ENCODE results near the gene ARMC5.
"Not testable (repeated sequence)": the region's sequence is repeated elsewhere in the genome, so short reads cannot be mapped to it uniquely, and the experiment has no call there.

ARMC5 gene, protein sequence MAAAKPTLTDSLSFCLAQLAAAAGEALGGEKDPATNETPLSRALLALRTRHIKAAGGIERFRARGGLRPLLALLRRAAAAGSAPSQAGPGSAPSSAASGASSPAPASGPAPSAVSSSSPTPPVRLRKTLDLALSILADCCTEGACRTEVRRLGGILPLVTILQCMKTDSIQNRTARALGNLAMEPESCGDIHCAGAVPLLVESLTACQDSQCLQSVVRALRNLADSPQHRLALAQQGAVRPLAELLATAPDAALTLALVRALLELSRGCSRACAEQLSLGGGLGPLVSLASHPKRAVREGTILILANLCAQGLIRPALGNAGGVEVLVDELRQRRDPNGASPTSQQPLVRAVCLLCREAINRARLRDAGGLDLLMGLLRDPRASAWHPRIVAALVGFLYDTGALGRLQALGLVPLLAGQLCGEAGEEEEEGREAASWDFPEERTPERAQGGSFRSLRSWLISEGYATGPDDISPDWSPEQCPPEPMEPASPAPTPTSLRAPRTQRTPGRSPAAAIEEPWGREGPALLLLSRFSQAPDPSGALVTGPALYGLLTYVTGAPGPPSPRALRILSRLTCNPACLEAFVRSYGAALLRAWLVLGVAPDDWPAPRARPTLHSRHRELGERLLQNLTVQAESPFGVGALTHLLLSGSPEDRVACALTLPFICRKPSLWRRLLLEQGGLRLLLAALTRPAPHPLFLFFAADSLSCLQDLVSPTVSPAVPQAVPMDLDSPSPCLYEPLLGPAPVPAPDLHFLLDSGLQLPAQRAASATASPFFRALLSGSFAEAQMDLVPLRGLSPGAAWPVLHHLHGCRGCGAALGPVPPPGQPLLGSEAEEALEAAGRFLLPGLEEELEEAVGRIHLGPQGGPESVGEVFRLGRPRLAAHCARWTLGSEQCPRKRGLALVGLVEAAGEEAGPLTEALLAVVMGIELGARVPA

GRCh38 chr16:31458844-31459686, at the start of gene ARMC5:
Gene ARMC5 (plus strand): TSS chr16:31459501. CDS start chr16:31459525, 24 bp downstream.
- DNase-seq = peak; percentile 100

DNA sequence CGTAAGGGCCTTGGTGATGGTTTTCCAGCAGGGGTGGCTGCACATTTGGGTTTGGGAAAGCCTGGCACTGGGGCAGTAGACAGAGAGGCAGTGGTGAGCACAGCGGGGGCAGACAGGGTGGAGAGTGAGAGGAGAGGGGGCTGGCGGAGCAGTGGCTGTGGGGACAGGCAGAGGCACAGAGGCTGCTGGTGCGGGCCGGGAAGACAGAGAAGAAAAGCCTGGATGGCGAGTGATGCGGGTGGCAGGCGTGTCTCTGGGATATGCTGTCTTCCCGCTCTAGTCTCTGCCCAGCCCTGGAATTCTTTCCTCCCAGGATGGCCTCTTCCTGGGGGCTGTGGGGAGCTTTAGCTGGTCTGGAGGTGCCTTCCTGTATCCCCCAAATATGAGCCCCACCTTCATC, 49.2 kb upstream of the ARMC5 start:
- no peak for DNase-seq

DNA sequence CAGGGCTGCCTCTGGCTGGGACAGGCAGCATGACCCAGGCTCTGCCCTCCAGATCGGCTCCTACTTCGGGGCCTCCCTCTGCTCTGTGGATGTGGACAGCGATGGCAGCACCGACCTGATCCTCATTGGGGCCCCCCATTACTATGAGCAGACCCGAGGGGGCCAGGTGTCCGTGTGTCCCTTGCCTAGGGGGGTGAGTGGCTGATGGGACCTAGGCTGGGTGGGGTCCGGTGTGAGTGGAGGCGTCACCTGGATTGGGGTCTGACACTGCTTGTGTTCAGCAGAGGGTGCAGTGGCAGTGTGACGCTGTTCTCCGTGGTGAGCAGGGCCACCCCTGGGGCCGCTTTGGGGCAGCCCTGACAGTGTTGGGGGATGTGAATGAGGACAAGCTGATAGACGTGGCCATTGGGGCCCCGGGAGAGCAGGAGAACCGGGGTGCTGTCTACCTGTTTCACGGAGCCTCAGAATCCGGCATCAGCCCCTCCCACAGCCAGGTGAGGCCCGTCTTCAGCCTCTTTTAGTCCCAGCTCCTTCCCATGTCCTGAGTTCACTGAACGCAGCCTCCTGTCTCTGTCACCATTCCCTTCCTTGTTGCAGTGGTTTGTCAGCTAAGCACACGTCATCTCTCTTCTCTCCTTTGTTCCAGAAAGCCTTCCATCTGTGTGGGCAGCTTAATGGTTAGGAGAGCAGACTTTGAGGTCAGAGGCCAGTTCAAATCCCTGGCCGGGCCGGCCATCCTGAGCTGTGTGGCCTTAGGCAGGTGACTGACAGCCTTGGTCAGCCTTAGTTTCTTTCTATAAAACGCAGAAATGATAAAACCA, 48.1 kb upstream of the ARMC5 start:
- DNase-seq = no peak

DNA sequence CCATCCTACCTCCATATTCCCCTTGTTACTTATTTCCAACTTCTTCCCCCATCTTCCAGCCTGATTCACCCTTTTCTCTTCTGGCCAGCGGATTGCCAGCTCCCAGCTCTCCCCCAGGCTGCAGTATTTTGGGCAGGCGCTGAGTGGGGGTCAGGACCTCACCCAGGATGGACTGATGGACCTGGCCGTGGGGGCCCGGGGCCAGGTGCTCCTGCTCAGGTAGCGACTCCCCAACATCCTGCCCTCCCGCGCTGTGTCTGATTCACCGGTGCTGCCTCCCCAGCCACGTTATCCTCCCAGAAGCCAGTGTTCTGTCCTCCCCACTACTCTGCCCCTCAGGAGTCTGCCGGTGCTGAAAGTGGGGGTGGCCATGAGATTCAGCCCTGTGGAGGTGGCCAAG, 46.6 kb upstream of the ARMC5 start:
- DNase-seq = no peak

DNA sequence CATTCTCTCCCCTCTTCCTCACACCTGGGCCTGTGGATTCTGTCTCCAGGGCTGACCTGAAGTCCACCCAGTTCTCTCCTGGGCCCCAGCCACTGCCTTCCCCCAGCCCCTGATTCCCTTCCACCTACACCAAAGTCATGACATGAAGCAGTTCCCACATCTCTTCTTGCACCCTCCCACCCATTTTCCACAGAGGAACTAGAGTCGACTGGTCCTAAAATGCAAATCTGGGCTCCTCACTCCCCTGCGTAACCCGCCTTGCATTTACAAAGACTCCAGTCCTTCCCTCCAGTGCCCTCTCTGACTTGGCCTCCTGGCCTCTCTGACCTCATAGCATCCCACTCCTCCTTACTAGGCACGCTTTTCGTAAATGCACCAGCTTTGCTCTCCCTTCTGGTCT, 45.9 kb upstream of the ARMC5 start:
- no peak for DNase-seq

GRCh38 chr16:31413943-31414342, 45.4 kb upstream of the ARMC5 start:
- no peak for DNase-seq

DNA sequence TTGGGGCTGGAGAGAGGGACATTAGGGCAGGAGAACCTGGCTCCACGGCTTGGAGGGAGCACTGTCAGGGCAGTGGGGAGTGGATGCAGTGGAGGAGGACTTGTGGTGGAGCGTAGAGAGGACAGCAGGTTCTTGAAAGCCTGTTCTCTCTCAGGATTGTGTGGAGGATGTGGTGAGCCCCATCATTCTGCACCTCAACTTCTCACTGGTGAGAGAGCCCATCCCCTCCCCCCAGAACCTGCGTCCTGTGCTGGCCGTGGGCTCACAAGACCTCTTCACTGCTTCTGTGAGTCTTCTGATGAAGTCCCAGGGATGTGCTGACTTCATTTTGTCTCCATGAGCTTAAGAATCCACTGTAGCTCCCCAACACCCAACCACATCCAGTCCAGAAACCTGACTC, 44.6 kb upstream of the ARMC5 start:
- no peak for DNase-seq

GRCh38 chr16:31416371-31416770, 42.9 kb upstream of the ARMC5 start:
- no peak for DNase-seq

GRCh38 chr16:31417036-31417435, 42.3 kb upstream of the ARMC5 start:
- DNase-seq = not testable (repeated sequence)

DNA sequence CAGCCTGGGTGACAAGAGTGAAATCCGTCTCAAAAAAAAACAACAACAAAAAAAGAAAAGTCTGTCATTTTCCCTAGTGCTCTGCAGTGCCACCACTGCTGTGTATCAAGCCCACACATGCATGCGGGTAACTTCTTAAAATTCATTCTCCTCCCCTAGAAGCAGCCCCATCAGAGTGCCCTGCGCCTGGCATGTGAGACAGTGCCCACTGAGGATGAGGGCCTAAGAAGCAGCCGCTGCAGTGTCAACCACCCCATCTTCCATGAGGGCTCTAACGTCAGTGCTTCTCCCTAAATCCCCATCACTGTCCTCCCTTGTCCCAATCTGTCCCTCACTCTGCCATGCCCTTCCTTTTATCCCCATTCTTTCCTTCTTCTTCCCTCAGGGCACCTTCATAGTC, 41.4 kb upstream of the ARMC5 start:
- no peak for DNase-seq

GRCh38 chr16:31420037-31420436, 39.3 kb upstream of the ARMC5 start:
- DNase-seq = no peak

GRCh38 chr16:31421587-31421986, 37.7 kb upstream of the ARMC5 start:
- DNase-seq = no peak

DNA sequence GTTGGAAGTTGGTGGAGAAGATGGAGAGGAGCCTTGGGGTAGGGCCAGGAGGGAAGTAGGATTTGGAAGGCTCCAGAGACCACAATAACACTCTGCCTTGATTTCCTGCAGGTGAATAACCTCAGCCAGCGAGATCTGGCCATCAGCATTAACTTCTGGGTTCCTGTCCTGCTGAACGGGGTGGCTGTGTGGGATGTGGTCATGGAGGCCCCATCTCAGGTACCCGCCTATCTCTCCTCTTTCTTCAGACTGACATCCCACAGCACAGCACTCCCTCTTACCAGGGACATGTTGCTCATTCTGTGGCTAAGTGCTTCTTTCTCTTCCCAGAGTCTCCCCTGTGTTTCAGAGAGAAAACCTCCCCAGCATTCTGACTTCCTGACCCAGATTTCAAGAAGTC, 36.1 kb upstream of the ARMC5 start:
- no peak for DNase-seq

DNA sequence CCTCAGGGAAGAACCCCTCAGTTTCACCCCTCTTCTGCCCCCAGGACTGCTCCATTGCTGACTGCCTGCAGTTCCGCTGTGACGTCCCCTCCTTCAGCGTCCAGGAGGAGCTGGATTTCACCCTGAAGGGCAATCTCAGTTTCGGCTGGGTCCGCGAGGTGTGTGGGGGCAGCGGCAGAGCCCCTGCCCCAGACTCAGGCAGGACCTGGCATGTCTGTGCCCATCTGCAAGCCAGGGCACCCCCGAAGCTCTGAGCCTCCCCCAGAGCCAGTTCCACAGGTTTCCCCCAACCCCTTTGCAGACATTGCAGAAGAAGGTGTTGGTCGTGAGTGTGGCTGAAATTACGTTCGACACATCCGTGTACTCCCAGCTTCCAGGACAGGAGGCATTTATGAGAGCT, 35.5 kb upstream of the ARMC5 start:
- DNase-seq = no peak

GRCh38 chr16:31427441-31428278, 31.6 kb upstream of the ARMC5 start:
- peak; percentile 80 for DNase-seq

- DNase-seq = peak; percentile 43
Measured at GRCh38 chr16:31428279-31428597, 31.1 kb upstream of the ARMC5 start, which contains the start of gene COX6A2. Gene COX6A2 (minus strand): TSS chr16:31428360. CDS start chr16:31428325, 35 bp downstream.

GRCh38 chr16:31428638-31429247, 30.6 kb upstream of the ARMC5 start:
- DNase-seq = no peak

DNA sequence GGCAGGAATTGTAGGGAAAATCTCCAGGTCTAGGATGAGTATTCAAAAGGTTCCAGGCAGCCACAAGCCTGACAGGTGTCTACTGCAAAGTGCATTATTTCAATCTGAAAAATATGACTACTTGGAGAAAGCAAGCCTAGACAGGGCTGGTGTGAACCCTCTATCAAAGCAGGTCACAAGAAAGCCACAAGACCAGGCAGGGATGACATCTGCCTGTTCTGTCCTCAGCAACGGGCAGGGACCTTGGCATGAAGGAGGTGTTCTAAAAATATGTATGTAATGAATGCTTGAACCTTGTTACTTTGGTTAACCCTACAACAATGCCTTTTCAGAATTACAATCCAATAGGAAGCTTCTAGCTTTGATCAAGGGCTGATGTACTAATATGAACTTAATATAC, 30.0 kb upstream of the ARMC5 start:
- DNase-seq = no peak

DNA sequence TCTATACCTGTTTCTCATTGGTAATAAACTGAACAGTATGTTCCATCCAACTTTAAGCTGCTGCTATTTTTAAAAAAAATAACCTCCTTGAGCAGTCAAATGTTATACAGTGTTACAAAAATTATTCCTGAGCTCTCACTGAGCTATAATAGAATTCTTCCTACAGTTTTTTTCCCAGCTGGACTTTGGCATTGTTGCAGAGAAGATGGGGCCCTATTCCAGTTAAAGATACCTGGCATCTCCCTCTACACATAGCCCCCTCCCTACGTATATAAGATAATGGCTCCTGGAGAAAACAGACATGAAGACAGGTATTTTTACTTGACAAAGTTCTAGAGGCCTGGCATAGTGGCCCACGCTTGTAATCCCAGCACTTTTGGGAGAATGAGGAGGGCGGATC, 29.5 kb upstream of the ARMC5 start:
- no peak for DNase-seq

- DNase-seq = no peak
Measured at GRCh38 chr16:31430380-31431052, 28.8 kb upstream of the ARMC5 start.
